Adipocyte (in vitro differentiated cells): ENCODE results near the gene GRAMD1A.

Experiments used
- DNase-seq: peaks from one replicate; pipeline ENCODE4 v3.0.0-alpha.2; 2015; ENCODE audit warnings: low read depth
- H3K27me3 ChIP-seq: replicated peaks from 2 replicates; pipeline ENCODE4 v1.7.0; 2013; ENCODE audit warnings: mild to moderate bottlenecking, low read length, moderate library complexity; ENCODE audit not compliant: control insufficient read depth, insufficient read depth
- H3K36me3 ChIP-seq: 2 replicates; pipeline ENCODE4 v1.7.0; 2013; ENCODE audit warnings: low read length, mild to moderate bottlenecking, moderate library complexity; ENCODE audit not compliant: control insufficient read depth, insufficient read depth, severe bottlenecking
- H3K4me1 ChIP-seq: 2 replicates; pipeline ENCODE4 v1.7.0; 2013; ENCODE audit warnings: mild to moderate bottlenecking, low read length, moderate library complexity; ENCODE audit not compliant: control insufficient read depth, insufficient read depth
- H3K4me3 ChIP-seq: 2 replicates; pipeline ENCODE4 v1.7.0; 2013; ENCODE audit warnings: mild to moderate bottlenecking, low read length, moderate library complexity
- H3K9ac ChIP-seq: 2 replicates; pipeline ENCODE4 v1.7.0; 2013; ENCODE audit warnings: mild to moderate bottlenecking, low read length, moderate library complexity
- H3K9me3 ChIP-seq: 2 replicates; pipeline ENCODE4 v1.7.0; 2013; ENCODE audit warnings: mild to moderate bottlenecking, low read length, moderate library complexity; ENCODE audit not compliant: control insufficient read depth

GRAMD1A gene

GRCh38 chr19:34999498-35000337, at the start of gene GRAMD1A:
GRAMD1A (plus strand) TSS chr19:35000323; CDS start chr19:35000479, 156 bp downstream.
- Histone ChIP-seq H3K4me1 (peaks cover 26% of the 10 kb centered on the region), H3K9me3 (no peaks in the 10 kb centered on the region), H3K9ac (peak within 1 kb of the TSS; percentile 90), H3K4me3 (peak within 1 kb of the TSS; percentile 86), H3K27me3 (no peaks in the 10 kb centered on the region), H3K36me3 (no peaks in the 10 kb centered on the region)
- DNase-seq = peak; percentile 95

GRCh38 chr19:34953092-34953491, 47.0 kb upstream of the GRAMD1A start:
- DNase-seq = no peak
- Histone ChIP-seq H3K9ac (no peak overlapping the region), H3K9me3 (peaks cover 78% of the 10 kb centered on the region), H3K4me3 (peak overlapping the region; percentile 18), H3K36me3 (peaks cover 23% of the 10 kb centered on the region), H3K4me1 (no peaks in the 10 kb centered on the region), H3K27me3 (no peaks in the 10 kb centered on the region)

GRCh38 chr19:34957830-34958751, 42.0 kb upstream of the GRAMD1A start:
- no peaks in the 10 kb centered on the region for H3K27me3 ChIP-seq
- no peak for DNase-seq
- peaks cover 8% of the 10 kb centered on the region for H3K4me1 ChIP-seq
- no peak overlapping the region for H3K9ac ChIP-seq
- H3K4me3 ChIP-seq = peak overlapping the region; percentile 39
- peaks cover 64% of the 10 kb centered on the region for H3K9me3 ChIP-seq
- H3K36me3 ChIP-seq = peaks cover 39% of the 10 kb centered on the region

GRCh38 chr19:34959021-34959420, 41.1 kb upstream of the GRAMD1A start:
- H3K27me3 ChIP-seq = no peaks in the 10 kb centered on the region
- DNase-seq = no peak

GRCh38 chr19:34960103-34960805, 39.9 kb upstream of the GRAMD1A start:
- Histone ChIP-seq H3K9ac (no peak overlapping the region), H3K36me3 (peaks cover 39% of the 10 kb centered on the region), H3K9me3 (peaks cover 50% of the 10 kb centered on the region), H3K4me3 (peak overlapping the region; percentile 5), H3K27me3 (no peaks in the 10 kb centered on the region), H3K4me1 (peaks cover 8% of the 10 kb centered on the region)
- no peak for DNase-seq

More at GRCh38 chr19:34959021-34959420, 41.1 kb upstream of the GRAMD1A start:
- H3K4me3 ChIP-seq = peak overlapping the region; percentile 39
- H3K36me3 ChIP-seq = peaks cover 39% of the 10 kb centered on the region
- peaks cover 55% of the 10 kb centered on the region for H3K9me3 ChIP-seq
- peaks cover 8% of the 10 kb centered on the region for H3K4me1 ChIP-seq
- H3K9ac ChIP-seq = no peak overlapping the region

GRCh38 chr19:34960940-34961679, 39.0 kb upstream of the GRAMD1A start:
- H3K9me3 ChIP-seq = peaks cover 42% of the 10 kb centered on the region

GRCh38 chr19:34961775-34962686, 38.1 kb upstream of the GRAMD1A start:
- H3K9me3 ChIP-seq = peaks cover 33% of the 10 kb centered on the region
- no peak for DNase-seq
- peaks cover 30% of the 10 kb centered on the region for H3K36me3 ChIP-seq
- no peaks in the 10 kb centered on the region for H3K27me3 ChIP-seq
- H3K4me1 ChIP-seq = peaks cover 8% of the 10 kb centered on the region
- H3K9ac ChIP-seq = no peak overlapping the region
- H3K4me3 ChIP-seq = peak overlapping the region; percentile 89

More at GRCh38 chr19:34960940-34961679, 39.0 kb upstream of the GRAMD1A start:
- Histone ChIP-seq H3K27me3 (no peaks in the 10 kb centered on the region), H3K4me3 (no peak overlapping the region), H3K9ac (no peak overlapping the region), H3K4me1 (peaks cover 8% of the 10 kb centered on the region), H3K36me3 (peaks cover 36% of the 10 kb centered on the region)
- no peak for DNase-seq

- Histone ChIP-seq H3K9me3 (peaks cover 29% of the 10 kb centered on the region), H3K4me3 (peak overlapping the region; percentile 89), H3K4me1 (peaks cover 8% of the 10 kb centered on the region), H3K36me3 (peaks cover 21% of the 10 kb centered on the region), H3K27me3 (no peaks in the 10 kb centered on the region), H3K9ac (peak overlapping the region; percentile 87)
- peak; percentile 3 for DNase-seq
These were observed 37.2 kb upstream of the GRAMD1A start for GRCh38 chr19:34962687-34963572.
